ENCODE results near the gene NOC2L. TPM values are rescaled to one million over a fixed set of nuclear protein-coding genes. Genes with fewer than 3 reads are reported as not detected.

NOC2L gene
- total RNA-seq, 1 donor from 2014 or later = 192 TPM

DNA sequence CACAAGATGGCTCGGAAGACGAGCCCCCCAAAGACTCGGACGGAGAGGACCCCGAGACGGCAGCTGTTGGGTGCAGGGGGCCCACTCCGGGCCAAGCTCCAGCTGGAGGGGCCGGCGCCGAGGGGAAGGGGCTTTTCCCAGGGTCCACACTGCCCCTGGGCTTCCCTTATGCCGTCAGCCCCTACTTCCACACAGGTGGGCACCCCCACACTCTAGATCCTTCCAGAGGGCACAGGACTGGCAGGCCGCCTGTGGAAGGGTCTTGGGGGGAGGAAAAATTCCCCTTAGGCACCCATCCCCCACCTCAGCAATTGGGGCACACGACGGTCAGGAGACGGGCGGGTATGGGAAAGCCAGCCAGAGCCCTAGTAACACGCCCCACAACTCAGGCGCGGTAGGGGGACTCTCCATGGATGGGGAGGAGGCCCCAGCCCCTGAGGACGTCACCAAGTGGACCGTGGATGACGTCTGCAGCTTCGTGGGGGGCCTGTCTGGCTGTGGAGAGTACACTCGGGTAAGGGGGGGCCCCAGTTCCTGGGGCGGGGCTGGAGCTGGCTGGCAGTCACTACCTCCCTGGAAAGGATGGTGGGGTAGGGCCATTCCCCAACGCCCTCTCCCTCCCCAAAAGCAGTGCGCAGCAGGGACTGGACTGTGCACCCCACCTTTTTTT, 16.1 kb downstream of the NOC2L start:
- Mint-ChIP-seq H3K4me3 (no peak overlapping the region), H3K27ac (no peak overlapping the region), H3K4me1 (peaks cover 7% of the 10 kb centered on the region), H3K36me3 (ENCODE audit: low read depth) (peaks cover 23% of the 10 kb centered on the region), H3K27me3 (peaks cover 24% of the 10 kb centered on the region), H3K9me3 (no peaks in the 10 kb centered on the region)
- intact Hi-C loops (cut with micrococcal nuclease) = no loop called here
- no peak for DNase-seq

DNA sequence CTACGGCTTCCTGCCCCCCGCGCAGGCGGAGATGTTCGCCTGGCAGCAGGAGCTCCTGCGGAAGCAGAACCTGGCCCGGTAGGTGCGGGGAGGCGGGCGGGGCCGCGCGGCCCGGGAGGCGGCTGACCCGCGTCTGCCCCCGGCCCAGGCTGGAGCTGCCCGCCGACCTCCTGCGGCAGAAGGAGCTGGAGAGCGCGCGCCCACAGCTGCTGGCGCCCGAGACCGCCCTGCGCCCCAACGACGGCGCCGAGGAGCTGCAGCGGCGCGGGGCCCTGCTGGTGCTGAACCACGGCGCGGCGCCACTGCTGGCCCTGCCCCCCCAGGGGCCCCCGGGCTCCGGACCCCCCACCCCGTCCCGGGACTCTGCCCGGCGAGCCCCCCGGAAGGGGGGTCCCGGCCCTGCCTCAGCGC, 16.6 kb downstream of the NOC2L start:
- no peak for DNase-seq
- Mint-ChIP-seq H3K4me1 (peaks cover 7% of the 10 kb centered on the region), H3K9me3 (no peaks in the 10 kb centered on the region), H3K27ac (no peak overlapping the region), H3K36me3 (ENCODE audit: low read depth) (peaks cover 23% of the 10 kb centered on the region), H3K4me3 (no peak overlapping the region), H3K27me3 (peaks cover 27% of the 10 kb centered on the region)
- intact Hi-C loops (cut with micrococcal nuclease) = no loop called here

DNA sequence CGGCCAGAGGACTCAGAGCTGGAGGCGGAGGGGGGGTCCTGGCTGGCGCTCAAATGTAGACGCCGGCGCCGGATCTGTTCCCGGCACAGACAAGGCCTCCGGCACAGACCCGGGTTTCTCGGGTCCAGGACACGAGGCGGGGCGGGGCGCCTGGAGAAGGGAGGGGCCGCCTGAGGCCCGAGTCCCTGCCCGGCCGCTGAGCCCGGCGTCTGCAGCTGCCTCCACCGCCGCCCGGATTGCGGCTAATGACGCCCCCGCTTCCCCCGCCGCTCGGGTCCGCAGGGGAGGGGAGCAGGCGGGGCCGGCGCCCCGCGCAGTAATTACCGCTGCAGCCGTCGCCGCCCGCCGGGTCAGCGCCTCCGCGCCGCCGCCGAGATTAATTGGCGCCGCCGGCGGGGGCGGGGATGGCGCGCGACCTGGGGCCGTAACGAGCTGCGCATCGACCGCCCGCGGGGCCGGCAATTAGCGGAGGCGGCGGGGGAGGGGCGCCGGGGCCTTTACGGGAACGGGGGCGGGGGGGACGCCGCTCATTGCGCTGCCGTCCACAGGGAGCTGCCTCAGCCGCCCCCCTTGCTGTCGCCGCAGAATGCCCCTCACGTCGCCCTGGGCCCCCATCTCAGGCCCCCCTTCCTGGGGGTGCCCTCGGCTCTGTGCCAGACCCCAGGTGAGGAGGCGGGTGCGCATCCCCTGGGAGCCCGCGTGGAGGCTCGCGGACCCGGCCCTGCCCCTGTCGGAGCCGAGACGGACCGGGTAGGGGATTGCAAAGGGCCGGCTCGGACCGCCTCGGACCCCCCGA, 17.3 kb downstream of the NOC2L start:
- intact Hi-C loops (cut with micrococcal nuclease) = loop anchor here (2.0 kb wide), 1 partner anchor 19 kb away; the partner anchor contains the start of gene SAMD11
- DNase-seq = peak; percentile 74
- peak overlapping the region; percentile 74 for H3K4me3 Mint-ChIP-seq
- H3K4me1 Mint-ChIP-seq = peaks cover 7% of the 10 kb centered on the region
- no peak overlapping the region for H3K27ac Mint-ChIP-seq
- H3K27me3 Mint-ChIP-seq = peaks cover 29% of the 10 kb centered on the region
- H3K36me3 Mint-ChIP-seq (ENCODE audit: low read depth) = peaks cover 18% of the 10 kb centered on the region
- no peaks in the 10 kb centered on the region for H3K9me3 Mint-ChIP-seq

DNA sequence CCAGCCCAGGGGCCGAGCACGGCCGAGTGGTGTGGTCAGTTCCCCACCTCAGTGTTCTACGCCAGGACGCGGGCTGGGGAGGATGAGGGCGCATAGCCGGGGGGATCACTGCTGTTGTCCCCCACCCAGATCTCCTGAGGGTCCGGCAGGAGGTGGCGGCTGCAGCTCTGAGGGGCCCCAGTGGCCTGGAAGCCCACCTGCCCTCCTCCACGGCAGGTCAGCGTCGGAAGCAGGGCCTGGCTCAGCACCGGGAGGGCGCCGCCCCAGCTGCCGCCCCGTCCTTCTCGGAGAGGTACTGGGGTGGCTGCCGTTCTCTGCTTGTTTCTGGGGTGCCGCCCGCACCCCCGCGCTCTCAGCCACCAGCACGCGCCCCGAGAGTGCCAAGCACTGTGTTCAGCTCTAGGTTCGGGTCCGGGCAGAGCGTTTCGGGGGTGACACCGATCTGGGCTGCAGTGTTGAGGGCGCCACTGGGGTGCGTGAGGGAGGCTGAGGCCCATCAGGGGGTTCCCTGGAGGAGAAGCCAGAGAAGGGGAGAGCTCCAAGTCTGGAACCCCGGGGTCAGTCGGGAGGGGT, 18.0 kb downstream of the NOC2L start:
- H3K4me1 Mint-ChIP-seq = peaks cover 7% of the 10 kb centered on the region
- no peaks in the 10 kb centered on the region for H3K9me3 Mint-ChIP-seq
- peak overlapping the region; percentile 74 for H3K4me3 Mint-ChIP-seq
- DNase-seq = no peak
- H3K27me3 Mint-ChIP-seq = peaks cover 31% of the 10 kb centered on the region
- intact Hi-C loops (cut with micrococcal nuclease) = loop anchor here (2.0 kb wide), 1 partner anchor 18 kb away; the partner anchor contains the start of gene SAMD11
- peak overlapping the region; percentile 37 for H3K27ac Mint-ChIP-seq
- H3K36me3 Mint-ChIP-seq (ENCODE audit: low read depth) = peaks cover 18% of the 10 kb centered on the region

DNA sequence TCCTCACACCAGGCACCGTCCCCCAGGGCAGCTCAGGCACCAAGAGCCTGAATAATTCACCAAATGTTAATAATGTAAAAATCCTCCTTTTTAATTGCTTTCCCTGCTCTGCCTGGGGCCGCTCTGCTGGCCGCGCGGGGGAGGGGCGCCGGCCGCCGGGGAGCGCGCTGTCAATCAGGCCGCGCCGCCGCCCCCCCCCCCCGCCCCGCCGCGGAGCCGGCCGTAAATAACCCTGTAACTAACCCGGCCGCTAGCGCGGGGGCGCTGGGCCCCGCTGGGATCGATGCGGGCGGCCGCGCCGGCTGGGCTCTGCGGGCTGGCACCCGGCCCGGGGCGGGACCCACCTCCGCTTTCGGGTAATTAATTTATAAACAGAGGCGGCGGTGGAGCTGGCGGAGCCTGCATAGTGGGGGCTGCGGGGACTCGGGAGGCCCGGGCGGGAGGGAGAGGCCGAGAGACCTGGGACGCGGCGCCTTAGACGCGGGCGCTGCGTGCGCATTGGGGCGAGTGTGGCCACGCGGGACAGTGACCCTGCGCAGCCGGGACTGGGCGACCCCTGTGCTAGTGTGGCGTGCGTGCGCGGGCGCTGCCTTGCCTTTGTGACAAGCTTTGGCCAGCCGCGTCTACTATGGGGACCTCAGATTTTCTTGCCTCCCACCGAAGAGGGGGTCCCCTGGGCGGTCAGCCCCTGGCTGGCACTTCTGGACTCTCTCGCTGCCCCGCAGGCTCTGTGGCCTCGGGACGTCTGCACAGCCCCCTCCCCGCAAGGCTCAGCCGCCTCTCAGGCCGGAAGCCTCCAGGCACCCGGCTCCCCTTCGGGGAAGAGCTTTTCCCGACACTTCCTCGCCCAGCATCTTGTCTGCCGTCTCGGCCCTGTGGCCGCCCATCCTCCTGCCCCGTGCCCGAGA, 18.7 kb downstream of the NOC2L start:
- Mint-ChIP-seq H3K9me3 (no peaks in the 10 kb centered on the region), H3K36me3 (ENCODE audit: low read depth) (peaks cover 10% of the 10 kb centered on the region), H3K27ac (no peak overlapping the region), H3K27me3 (peaks cover 34% of the 10 kb centered on the region), H3K4me1 (peaks cover 7% of the 10 kb centered on the region), H3K4me3 (peak overlapping the region; percentile 74)
- intact Hi-C loops (cut with micrococcal nuclease) = loop anchor here (2.0 kb wide), 1 partner anchor 18 kb away; the partner anchor contains the start of gene SAMD11
- DNase-seq = no peak

DNA sequence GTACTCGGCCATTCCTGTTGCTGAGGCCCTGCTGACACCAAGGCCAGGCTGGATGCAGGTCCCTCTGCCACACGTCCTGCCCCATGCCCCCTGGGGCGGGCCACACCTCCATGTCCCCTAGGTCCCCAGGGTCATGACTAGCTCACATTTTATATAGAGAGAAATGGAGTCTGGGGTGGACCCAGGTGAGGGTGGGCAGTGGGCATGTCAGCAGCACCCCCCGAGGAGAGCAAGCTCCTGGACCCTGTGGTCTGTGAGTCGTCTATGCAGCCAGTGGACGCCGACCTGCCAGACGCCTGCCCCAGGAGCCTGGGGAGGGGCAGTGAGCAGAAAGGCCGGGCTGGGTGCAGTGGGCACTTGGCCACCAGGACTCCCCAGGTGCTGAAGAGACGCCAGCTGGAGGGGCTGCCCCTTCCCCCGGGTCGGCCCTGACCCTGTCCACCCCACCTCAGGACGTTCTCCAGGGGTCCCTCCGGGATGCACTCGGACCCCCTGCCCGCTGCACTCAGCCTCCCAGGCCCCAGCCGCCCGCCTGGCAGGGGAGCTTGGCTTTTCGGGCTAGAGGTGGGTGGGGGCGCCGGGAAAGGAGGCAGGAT, 19.4 kb downstream of the NOC2L start:
- intact Hi-C loops (cut with micrococcal nuclease) = loop anchor here (2.0 to 5.0 kb wide), 2 partner anchors 17 to 37 kb away; partner anchors contain the start of gene SAMD11

DNA sequence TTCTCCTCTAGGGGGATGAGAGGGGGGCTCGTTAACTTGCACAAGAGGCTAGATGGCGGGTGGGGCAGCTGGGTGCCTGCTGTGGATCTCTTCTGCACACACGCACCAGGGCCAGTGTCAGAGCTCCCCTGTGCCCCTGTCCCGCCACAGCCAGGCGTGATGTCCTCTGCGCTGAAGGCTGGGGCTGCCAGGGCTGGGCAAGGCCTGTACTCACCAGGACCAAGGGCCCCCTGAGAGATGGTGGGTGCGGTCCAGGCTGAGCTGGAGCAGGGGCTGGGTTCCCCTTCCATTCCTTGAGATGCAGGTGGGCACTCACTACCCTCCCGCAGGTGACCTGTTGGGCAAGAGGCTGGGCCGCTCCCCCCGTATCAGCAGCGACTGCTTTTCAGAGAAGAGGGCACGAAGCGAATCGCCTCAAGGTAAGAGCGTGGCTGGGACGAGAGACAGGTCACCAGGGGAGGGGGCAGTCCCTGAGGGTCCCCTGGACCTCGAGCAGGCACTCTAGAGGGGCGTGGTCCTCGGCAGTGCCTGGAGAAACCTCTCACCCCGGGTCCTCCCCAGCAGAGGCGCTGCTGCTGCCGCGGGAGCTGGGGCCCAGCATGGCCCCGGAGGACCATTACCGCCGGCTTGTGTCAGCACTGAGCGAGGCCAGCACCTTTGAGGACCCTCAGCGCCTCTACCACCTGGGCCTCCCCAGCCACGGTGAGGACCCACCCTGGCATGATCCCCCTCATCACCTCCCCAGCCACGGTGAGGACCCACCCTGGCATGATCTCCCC, 20.2 kb downstream of the NOC2L start:
- DNase-seq = no peak
- intact Hi-C loops (cut with micrococcal nuclease) = loop anchor here (5.0 kb wide), 1 partner anchor 37 kb away; no protein-coding TSS in a partner anchor
- no peaks in the 10 kb centered on the region for H3K9me3 Mint-ChIP-seq
- peaks cover 9% of the 10 kb centered on the region for H3K4me1 Mint-ChIP-seq
- H3K27me3 Mint-ChIP-seq = peaks cover 40% of the 10 kb centered on the region
- H3K4me3 Mint-ChIP-seq = no peak overlapping the region
- no peak overlapping the region for H3K27ac Mint-ChIP-seq
- peaks cover under 1% of the 10 kb centered on the region for H3K36me3 Mint-ChIP-seq (ENCODE audit: low read depth)

More for the DNA sequence above, 19.4 kb downstream of the NOC2L start:
- Mint-ChIP-seq H3K27ac (no peak overlapping the region), H3K4me1 (peaks cover 9% of the 10 kb centered on the region), H3K36me3 (ENCODE audit: low read depth) (peaks cover 5% of the 10 kb centered on the region), H3K9me3 (no peaks in the 10 kb centered on the region), H3K27me3 (peaks cover 40% of the 10 kb centered on the region), H3K4me3 (no peak overlapping the region)
- no peak for DNase-seq

DNA sequence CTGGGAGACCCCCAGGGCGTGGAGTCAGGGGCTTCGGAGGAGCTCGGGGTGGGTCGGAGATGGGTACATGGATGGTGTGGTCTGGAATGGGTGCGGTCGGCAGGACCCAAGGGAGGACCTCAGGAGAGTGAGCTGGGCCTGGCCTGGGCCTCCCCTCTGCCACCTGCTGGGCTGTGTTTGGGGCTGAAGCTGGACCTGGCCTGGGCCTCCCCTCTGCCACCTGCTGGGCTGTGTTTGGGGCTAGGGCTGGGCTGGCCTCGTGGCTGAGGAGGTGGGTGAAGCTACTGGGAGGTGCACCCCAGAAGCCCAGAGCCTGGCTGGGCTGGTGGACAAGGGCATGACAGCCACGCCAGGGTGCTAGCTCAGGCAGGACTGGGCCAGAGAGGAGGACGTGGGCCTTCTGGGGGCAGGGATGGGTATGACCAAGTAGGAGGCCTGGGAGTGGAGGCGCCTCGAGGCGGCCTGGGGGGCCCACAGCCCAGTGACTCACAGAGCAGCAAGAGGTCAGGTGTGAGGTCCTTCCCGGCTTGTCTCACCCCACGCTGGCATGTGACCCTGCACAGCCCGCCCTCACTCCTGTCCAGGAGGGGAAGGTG, 20.9 kb downstream of the NOC2L start:
- no peaks in the 10 kb centered on the region for H3K36me3 Mint-ChIP-seq (ENCODE audit: low read depth)
- no peak for DNase-seq

DNA sequence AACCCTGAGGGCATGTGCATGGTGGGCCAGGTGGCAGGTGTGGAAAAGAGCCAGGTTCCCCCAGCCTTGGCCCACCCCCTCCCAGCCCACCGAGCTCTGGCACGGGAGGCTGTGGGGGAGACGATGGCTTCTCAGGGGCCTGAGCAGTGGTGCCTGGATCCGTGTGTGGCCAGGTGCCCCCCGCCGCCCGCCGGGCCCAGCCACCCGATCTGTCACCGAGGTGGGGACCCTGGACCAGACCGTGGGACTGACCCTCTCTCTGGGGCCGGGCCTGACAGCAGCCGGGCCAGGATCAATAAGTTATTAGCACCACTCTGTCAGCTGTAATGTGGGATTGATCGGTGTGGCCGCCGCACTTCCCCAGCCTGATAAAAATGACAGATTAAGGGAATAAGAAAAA, 21.5 kb downstream of the NOC2L start:
- DNase-seq = no peak
- intact Hi-C loops (cut with micrococcal nuclease) = loop anchor here (5.0 kb wide), 1 partner anchor 35 kb away; no protein-coding TSS in a partner anchor
- Mint-ChIP-seq H3K27me3 (peaks cover 41% of the 10 kb centered on the region), H3K4me3 (no peak overlapping the region), H3K27ac (no peak overlapping the region), H3K4me1 (peaks cover 9% of the 10 kb centered on the region), H3K9me3 (no peaks in the 10 kb centered on the region), H3K36me3 (ENCODE audit: low read depth) (no peaks in the 10 kb centered on the region)

More for the DNA sequence above, 20.9 kb downstream of the NOC2L start:
- Mint-ChIP-seq H3K27ac (no peak overlapping the region), H3K4me1 (peaks cover 9% of the 10 kb centered on the region), H3K9me3 (no peaks in the 10 kb centered on the region), H3K4me3 (no peak overlapping the region), H3K27me3 (peaks cover 41% of the 10 kb centered on the region)
- intact Hi-C loops (cut with micrococcal nuclease) = loop anchor here (5.0 kb wide), 1 partner anchor 36 kb away; no protein-coding TSS in a partner anchor

DNA sequence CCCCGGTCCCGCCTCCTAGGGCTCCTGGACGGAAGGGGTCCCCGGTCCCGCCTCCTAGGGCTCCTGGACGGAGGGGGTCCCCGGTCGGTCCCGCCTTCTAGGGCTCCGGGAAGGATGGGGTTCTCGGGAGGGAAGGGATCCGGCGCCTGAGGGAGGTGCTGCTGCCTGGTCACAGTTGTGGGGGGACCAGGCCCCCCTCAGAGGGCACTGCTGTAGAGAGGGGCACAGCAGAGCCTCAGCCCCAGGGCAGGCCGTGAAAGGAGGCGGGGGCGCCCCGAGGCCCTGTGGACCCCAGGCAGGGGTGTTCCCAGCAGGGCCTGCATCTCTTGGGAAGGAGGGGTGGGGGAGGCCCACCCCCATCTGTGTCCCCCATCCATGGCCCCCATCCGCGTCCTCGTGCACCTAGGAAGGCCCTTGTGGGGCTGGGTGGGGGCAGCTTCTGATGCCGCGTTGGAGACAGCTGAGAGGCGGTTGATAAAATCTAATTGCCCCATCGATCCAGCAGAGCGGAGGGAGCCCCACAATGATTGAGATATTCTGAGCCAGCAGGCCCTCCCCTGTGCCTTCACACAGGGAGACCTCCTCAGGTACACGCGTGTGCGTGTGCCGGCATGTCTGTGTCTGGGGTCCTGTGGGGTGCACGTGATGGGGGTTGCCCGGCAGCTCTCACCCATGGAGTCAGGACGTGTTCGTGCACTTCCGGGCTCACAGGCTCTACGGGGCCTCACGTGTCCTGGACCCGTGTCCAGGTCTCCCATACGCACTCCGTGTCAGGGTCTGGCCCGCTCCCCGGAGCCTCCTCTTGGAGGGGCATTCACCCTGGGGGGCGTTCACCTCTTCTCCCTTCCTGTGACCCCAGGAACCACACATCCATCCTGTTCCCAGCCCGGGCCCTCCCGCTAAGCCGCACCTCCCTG, 22.4 kb downstream of the NOC2L start:
- Mint-ChIP-seq H3K4me1 (peaks cover 9% of the 10 kb centered on the region), H3K36me3 (ENCODE audit: low read depth) (no peaks in the 10 kb centered on the region), H3K9me3 (no peaks in the 10 kb centered on the region), H3K27me3 (peaks cover 42% of the 10 kb centered on the region), H3K27ac (no peak overlapping the region), H3K4me3 (no peak overlapping the region)
- intact Hi-C loops (cut with micrococcal nuclease) = loop anchor here (5.0 kb wide), 1 partner anchor 34 kb away; no protein-coding TSS in a partner anchor
- DNase-seq = no peak

DNA sequence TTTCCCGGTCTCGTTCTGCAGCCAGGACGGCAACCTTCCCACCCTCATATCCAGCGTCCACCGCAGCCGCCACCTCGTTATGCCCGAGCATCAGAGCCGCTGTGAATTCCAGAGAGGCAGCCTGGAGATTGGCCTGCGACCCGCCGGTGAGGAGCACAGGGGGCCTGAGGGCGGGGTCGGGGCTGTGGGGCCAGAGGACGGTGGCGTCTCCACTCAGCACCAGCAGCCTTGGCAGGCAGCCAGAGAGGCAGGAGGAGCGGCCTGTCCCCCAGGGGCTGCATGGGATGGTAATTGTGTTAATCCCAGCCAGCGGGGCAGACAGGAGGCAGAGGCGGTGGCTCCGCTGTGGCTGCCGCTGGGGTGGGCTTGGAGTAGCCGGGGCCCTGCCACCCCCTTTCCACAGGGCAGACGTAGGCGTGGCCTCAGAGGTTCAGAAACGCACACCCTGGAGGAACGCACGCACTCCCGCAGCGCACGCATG, 23.3 kb downstream of the NOC2L start:
- intact Hi-C loops (cut with micrococcal nuclease) = loop anchor here (5.0 kb wide), 1 partner anchor 33 kb away; no protein-coding TSS in a partner anchor
- Mint-ChIP-seq H3K36me3 (ENCODE audit: low read depth) (no peaks in the 10 kb centered on the region), H3K4me3 (no peak overlapping the region), H3K27me3 (peaks cover 42% of the 10 kb centered on the region), H3K9me3 (no peaks in the 10 kb centered on the region), H3K27ac (no peak overlapping the region), H3K4me1 (peaks cover 5% of the 10 kb centered on the region)
- DNase-seq = no peak

All from activated CD4-positive, alpha-beta T cell treated with anti-CD3 and anti-CD28 coated beads, Interleukin-2, amount 10 ng/mL, durations not matched to agents 24 days and 14 days (primary cell).